Mesenteric fat pad (tissue), 1 donor: ENCODE results near the gene EPB42. TPM values are rescaled to one million over a fixed set of nuclear protein-coding genes. Genes with fewer than 3 reads are reported as not detected.
"Not testable (repeated sequence)": the region's sequence is repeated elsewhere in the genome, so short reads cannot be mapped to it uniquely, and the experiment has no call there.

Source experiments
- DNase-seq: peaks from one replicate; pipeline ENCODE4 v3.0.0-alpha.2; 2020; ENCODE audit warnings: low spot score
- total RNA-seq: library from RNA; stranded (reverse); fragmentation: NEBNext Ultra II Directional; extraction: Animal tissue kit (Norgen Biotek cat#: 25700); gene quantifications from one replicate; pipeline ENCODE4 v1.2.1, GENCODE V29; 2021
- donor health status: DM: yes; HTN: yes; CAD: no.

The EPB42 gene
- total RNA-seq, 1 donor from 2014 or later = 2.8 TPM

DNA sequence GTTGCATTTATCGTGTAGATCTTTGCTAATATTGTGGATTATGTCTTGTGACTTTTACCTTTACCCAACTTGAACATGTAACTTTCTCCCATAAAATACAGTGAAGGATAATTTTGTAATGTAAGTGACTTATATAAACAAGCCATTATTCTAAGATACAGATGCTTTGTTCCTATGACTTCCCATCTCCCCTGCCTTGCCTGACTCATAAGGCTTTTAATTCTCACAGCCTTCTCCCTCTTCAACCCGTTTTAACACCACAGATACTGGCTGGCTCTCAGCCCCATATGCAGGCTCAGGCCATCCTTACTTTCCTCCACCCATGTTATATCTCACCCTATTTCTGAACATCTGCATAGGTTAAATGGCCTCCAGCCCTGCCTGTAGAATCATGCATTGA is 31.5 kb downstream of the EPB42 start:
- DNase-seq = no peak

DNA sequence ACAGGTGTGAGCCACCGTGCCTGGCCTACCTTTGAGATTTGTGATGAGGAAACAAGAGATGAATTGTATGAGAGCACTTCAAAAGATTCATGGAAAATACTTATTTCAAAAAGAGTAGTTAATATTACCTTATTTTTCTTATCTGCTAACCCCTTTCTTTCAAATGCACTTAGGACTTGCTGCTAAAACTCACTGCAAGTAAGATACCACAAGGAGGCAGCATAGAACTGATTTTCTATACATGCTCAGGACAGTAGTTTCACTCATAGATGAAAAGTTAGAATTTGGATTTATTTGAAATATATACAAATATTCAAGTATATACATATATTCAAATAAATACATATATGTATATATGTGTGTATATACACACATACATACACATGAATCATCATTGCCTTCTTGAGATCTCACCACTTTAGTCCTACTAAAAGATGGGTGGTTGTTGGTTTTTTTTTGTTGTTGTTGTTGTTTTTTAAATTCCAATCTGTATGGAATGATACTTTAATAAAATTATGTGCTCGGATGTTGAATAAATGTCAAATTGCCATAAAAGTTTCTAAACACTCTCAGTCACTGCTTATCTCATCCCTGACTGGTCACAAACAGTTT is 33.2 kb downstream of the EPB42 start:
- no peak for DNase-seq

DNA sequence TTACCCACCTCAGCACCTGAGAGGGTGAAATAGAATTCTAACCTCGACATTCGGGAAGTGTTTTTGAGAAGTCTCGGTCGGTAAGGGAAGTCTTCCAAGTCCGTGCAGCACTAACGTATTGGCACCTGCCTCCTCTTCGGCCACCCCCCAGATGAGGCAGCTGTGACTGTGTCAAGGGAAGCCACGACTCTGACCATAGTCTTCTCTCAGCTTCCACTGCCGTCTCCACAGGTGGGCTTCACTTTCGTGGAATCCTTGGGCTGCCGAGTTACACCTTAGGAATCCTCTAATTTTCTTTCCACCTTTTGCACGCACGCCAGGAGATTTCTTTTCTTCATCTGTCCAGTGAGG is 34.8 kb downstream of the EPB42 start:
- DNase-seq = no peak

DNA sequence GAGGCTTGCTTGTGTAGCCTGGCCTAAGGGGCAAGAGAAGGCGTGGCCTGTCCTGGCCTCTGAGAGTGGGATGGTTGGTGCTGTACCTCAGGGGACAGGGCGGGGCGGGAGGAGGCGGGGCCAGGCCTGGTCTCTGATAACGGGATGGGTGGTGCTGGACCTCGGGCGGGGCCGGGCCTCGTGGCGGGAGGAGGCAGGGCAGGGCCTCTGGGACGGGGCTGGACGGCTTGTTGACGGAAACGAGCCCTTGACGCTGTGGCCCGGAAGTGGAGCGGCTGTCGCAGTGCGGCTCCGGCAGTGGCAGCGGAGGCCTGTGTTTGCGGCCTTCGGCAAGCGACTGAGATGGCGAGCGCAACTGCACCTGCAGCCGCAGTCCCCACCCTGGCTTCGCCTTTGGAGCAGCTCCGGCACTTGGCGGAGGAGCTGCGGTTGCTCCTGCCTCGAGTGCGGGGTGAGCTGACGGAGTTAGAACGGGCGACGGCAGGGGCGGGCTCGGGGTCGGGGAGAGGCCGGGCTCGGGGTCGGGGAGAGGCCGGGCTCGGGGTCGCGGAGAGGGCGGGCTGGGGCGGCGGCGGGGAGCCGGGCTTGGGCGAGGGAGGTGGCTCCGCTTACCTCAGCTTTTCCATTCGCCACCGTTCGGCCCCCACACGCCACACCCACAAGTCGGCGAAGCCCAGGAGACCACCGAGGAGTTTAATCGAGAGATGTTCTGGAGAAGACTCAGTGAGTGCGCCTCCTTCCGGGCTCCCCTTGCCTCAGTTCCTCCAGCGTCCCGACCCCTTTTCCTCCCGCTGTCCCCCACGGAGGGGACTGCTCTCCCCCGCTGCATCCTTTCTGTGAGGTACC is 35.4 kb downstream of the EPB42 start, which contains the start of gene CCNDBP1:
TSS of gene CCNDBP1 (plus strand) at position 247 of the 846 bp plus-strand sequence. CDS start at position 343, 96 bp downstream.
- peak; percentile 98 for DNase-seq

DNA sequence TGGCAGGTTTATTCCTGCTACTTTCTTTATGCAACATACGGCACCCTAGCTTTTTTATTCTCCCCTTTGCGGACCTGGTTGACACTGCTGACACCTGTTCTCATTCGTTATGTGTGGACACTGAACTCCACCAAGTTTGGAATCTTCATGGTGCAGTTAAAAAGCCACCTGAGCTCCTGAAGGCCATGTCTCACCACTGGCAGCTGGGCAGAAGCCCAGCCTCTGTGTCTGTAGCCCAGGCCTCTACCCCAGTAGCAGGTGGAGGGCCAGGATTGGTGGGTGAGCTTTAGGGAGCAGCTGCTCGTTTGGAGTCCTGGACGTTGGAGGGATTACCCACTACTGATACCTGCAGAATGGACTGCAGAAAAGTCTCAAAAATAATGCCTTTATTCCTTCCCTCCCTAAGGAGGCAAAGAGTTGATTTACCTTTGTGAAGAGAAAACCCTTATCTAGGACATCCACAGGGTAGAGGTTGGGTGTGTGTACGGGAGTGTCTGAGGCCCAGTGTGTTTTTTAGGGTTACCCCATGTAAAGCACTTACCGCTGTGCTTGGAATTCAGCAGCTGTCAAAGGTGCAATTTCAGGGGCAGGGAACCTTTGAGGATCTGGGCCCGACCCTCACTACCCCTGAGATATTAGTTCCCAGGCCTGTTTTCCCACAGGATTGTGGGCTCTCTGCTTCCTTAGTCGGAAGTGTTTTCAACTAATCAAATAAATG is 36.3 kb downstream of the EPB42 start:
- DNase-seq = no peak

DNA sequence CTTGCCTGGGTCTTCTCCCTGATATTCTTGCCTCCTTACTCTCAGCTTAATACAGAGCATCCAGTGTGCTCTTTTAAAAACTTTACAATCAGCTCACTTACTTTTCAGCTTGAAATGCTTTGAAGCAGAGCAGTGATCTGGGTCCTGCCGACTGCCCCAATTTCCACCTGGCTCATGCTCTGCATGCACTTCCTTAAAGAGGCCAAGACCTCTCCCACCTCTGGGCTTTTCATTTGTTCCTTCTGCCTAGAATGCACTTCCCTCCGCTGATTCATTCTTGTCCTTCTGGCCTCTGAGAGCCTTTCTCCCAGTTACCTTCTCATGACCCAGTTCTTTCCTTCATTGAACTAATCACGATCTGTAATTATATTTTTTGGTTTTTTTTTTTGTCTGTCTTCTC is 37.5 kb downstream of the EPB42 start:
- no peak for DNase-seq

DNA sequence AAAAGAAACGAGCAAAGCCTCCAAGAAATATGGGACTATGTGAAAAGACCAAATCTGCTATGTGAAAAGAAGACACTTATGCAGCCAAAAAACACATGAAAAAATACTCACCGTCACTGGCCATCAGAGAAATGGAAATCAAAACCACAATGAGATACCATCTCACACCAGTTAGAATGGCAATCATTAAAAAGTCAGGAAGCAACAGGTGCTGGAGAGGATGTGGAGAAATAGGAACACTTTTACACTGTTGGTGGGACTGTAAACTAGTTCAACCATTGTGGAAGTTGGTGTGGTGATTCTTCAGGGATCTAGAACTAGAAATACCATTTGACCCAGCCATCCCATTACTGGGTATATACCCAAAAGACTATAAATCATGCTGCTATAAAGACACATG is 43.7 kb downstream of the EPB42 start:
- DNase-seq = not testable (repeated sequence)

DNA sequence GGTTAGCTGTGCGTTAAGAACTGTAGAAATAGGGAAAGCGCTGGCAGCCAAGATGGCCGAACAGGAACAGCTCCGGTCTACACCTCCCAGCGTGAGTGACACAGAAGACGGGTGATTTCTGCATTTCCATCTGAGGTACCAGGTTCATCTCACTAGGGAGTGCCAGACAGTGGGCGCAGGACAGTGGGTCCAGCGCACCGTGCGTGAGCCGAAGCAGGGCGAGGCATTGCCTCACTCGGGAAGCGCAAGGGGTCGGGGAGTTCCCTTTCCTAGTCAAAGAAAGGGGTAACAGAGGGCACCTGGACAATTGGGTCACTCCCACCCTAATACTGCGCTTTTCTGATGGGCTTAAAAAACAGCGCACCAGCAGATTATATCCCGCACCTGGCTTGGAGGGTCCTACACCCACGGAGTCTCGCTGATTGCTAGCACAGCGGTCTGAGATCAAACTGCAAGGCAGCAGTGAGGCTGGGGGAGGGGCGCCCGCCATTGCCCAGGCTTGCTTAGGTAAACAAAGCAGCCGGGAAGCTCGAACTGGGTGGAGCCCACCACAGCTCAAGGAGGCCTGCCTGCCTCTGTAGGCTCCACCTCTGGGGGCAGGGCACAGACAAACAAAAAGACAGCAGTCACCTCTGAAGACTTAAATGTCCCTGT is 45.0 kb downstream of the EPB42 start:
- DNase-seq = not testable (repeated sequence)

DNA sequence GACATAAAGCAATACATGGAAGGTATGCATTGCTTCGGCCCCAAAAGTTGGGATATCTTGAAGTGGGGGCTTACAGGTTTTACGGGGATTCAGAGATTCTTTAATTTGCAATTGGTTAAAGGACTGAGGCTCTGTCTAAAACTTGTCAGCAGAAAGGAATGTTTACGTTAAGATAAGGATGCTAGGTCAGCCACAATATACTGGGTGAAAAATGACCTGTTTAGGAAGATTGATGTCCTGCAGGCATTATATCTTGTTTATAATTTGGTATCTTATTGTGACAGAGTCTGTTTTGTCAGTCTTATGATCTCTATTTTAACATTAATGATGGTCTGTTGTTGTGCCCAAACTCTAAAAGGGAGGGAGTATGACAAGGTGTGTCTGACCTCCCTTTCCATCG is 50.9 kb downstream of the EPB42 start:
- DNase-seq = no peak

DNA sequence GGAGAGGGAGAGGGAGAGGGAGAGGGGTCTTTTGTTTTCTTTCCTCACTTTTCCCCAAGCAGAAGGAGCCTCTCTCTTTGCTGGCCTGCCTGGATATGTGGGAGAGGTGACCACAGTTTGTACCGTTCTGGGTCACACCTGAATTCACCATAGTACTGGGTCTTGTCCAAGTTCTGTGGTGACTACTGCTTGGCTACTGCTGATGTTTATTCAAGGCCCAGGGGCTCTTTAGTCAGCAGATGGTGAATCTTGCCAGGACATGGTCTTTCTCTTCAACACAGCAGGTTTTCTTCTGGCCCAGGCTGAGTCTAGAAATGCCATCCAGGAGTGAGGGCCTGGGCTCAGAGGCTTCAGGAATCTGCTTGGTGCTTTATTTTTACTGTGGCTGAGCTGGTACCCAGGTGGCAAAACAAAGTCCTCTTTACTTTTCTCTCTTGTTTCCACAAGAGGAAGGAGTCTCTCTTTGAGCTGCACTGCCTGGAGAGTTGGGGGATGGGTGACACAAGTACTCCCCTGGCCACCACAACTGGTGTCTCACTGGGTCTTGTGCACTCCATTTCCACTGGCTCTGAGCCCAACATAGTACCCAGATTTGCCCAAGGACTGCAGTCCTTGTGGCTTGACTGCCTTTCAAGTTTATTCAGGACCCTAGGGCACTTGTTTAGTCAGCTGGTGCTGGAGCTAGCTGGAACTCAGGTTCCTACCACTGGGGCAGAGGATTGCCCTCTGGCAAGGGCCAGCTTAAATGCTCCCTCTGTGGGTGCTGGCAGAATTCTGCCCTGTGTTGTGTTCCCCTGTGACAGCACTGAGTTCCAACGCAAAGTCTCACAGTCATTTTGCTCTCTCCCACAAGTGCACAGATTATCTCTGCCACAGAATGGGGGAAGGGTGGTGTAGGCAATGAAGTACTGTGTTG is 52.4 kb downstream of the EPB42 start:
- no peak for DNase-seq

DNA sequence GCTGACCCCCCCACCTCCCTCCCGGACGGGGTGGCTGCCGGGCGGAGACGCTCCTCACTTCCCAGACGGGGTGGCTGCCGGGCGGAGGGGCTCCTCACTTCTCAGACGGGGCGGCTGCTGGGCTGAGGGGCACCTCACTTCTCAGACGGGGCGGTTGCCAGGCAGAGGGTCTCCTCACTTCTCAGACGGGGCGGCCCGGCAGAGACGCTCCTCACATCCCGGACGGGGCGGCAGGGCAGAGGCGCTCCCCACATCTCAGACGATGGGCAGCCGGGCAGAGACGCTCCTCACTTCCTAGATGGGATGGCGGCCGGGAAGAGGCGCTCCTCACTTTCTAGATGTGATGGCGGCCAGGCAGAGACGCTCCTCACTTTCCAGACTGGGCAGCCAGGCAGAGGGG is 53.6 kb downstream of the EPB42 start:
- not testable (repeated sequence) for DNase-seq

DNA sequence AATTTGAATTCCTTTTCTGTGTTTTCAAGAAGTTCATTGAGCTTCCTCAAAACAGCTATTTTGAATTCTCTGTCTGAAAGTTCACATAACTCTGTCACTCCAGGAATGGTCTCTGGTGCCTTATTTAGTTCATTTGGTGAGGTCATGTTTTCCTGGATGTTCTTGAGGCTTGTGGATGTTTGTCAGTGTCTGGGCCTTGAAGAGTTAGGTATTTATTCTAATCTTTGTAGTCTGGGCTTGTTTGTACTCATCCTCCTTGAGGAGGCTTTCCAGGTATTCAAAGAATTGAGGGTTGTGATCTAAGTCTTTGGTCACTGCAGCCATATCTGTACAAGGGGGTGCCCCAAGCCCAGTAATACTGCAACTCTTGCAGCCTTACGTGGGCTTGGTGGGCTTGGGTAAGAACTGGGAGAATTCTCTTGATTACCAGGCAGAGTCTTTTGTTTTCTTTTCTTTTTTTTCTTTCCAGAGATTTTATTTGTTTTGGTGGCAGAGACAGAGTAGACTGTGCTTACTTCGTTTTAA is 55.0 kb downstream of the EPB42 start:
- DNase-seq = no peak

DNA sequence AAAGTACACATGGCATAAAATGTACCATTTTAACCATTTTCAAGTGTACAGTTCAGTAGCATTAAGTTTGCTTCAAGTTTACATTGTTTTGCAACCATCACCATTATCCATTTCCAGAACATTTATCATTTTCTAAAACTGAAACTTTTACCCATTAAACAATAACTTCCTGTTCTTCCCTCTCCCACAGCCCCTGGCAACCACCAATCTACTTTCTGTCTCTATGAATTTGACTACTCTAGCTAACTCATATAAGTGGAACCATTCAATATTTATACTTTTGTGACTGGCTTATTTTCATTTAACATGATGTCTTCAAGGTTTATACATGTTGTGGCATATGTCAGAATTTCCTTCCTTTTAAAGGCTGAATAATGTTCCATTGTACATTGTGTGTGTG is 67.5 kb downstream of the EPB42 start:
- no peak for DNase-seq

DNA sequence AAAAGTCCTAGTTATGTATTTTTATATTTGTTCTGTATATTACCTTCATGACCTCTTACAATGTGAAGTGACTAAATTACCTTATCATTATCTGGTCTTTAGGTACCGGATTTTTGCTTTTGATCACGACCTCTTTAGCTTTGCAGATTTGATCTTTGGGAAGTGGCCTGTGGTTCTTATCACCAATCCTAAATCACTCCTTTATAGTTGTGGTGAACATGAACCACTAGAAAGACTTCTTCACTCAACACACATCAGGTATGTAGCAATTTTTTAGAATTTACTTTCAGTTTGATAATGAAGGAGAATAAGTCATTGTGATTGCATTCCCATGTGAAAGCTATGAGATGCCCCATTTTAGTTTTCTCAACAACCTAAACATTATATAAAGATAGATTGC is 69.1 kb downstream of the EPB42 start:
- no peak for DNase-seq

DNA sequence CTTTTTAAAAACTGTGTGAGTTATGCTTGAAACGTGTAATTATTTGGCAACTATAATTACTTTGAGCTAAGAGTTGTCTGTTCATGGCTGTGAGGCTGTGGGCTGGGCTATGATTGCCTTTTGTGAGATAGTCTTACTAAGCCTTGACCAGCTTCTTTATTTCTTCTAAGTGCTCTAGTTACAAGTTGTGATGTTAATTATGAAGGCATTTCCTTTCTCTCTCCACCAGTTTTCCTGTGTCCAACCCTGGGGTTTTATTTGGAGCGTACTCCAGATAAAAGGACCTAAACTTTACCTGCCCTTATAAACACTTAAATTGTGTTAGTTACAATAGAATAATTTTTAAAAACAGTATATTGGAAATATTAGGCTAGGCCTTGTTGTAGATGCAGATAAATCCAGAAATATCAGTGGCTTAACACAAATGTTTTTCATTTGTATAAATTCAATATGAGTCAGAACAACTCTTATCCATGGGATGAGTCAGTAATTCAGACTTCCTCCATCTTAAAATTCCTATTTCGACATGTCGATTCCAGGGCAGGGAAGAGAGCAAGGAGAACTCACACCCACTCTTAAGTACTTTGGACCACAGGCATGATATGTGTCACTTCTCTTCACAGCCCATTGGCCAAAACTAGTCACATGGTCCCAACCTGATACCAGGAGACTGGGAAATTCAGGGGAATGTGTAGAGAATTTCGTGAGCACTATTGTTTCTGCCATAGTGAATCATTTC is 70.5 kb downstream of the EPB42 start:
- DNase-seq = no peak
